HCT116 (cell line): Measurements from ENCODE around the gene ADGRG7.

Experiments
- JUND ChIP-seq: IDR thresholded peaks from 2 replicates; pipeline ENCODE4 v1.6.1; 2012
- TF ChIP-seq, protein P1 (sequence below): IDR thresholded peaks from 2 replicates; pipeline ENCODE4 v1.6.1; 2012
- TF ChIP-seq, protein P2 (sequence below), 3 experiments: fragments of 200-600 bp in 1 of 3; sonication (generic) in 1 of 3; IDR thresholded peaks in 2 of 3; conservative IDR thresholded peaks in 1 of 3; 2 replicates each; pipeline ENCODE4 v1.5.1; 2012 to 2017; ENCODE audit warnings: low read depth in 2 of 3, low read length in 2 of 3, antibody characterized with exemption in 1 of 3, borderline replicate concordance in 1 of 3, control low read depth in 1 of 3, mild to moderate bottlenecking in 1 of 3, mixed read lengths in 1 of 3, mixed run types in 1 of 3, moderate library complexity in 1 of 3; ENCODE audit not compliant: insufficient read depth in 1 of 3
- TF ChIP-seq, protein P3 (sequence below): IDR thresholded peaks from 2 replicates; pipeline ENCODE4 v1.6.1; 2012

DNA sequence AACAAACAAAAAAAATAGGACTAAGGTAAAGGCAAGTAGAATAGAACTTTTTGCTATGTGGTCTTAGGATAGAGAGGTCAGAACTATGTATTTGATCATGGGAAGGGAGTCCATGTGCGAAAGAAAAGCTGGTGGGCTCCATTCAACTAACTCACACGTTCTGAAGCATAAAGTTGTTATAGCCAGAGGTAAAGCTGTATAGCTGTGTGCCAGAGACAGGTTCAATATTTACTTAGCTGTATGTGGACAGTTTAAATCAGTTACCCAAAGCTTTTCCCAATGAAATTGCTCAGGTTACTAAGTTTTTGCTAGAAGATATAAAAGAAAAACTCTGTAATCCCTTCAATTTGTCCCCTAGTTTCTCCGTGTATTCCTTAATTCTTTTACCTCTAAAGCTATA, 37.8 kb downstream of the ADGRG7 start:
- TF ChIP-seq, protein P1, sequence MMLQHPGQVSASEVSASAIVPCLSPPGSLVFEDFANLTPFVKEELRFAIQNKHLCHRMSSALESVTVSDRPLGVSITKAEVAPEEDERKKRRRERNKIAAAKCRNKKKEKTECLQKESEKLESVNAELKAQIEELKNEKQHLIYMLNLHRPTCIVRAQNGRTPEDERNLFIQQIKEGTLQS, result no peak
- TF ChIP-seq, protein P2, sequence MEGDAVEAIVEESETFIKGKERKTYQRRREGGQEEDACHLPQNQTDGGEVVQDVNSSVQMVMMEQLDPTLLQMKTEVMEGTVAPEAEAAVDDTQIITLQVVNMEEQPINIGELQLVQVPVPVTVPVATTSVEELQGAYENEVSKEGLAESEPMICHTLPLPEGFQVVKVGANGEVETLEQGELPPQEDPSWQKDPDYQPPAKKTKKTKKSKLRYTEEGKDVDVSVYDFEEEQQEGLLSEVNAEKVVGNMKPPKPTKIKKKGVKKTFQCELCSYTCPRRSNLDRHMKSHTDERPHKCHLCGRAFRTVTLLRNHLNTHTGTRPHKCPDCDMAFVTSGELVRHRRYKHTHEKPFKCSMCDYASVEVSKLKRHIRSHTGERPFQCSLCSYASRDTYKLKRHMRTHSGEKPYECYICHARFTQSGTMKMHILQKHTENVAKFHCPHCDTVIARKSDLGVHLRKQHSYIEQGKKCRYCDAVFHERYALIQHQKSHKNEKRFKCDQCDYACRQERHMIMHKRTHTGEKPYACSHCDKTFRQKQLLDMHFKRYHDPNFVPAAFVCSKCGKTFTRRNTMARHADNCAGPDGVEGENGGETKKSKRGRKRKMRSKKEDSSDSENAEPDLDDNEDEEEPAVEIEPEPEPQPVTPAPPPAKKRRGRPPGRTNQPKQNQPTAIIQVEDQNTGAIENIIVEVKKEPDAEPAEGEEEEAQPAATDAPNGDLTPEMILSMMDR (IDR thresholded peaks at IDR 0.05 in 2 of 3, conservative IDR thresholded peaks at IDR 0.05 in 1 of 3; ENCODE audit: borderline replicate concordance in 1 of 3, insufficient read depth in 1 of 3, low read depth in 2 of 3, low read length in 2 of 3), result no peak
- no peak for TF ChIP-seq JUND
- TF ChIP-seq, protein P3, sequence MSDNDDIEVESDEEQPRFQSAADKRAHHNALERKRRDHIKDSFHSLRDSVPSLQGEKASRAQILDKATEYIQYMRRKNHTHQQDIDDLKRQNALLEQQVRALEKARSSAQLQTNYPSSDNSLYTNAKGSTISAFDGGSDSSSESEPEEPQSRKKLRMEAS, result no peak
